Upper lobe of right lung (tissue), 1 donor: ENCODE results near the gene MTG2. TPM values are rescaled to one million over a fixed set of nuclear protein-coding genes. Genes with fewer than 3 reads are reported as not detected.

Experiments
- ATAC-seq: fragments of 200-7000 bp; cut with Tn5 transposase; one replicate; pipeline ENCODE4 v1.9.1; 2020; ENCODE audit warnings: mild to moderate bottlenecking, moderate library complexity
- DNase-seq: peaks from one replicate; pipeline ENCODE4 v3.0.0-alpha.2; 2020
- H3K27ac ChIP-seq: fragments of 200-600 bp; one replicate; pipeline ENCODE4 v1.8.0; 2022
- H3K27me3 ChIP-seq: fragments of 200-600 bp; one replicate; pipeline ENCODE4 v1.8.0; 2022; ENCODE audit warnings: mild to moderate bottlenecking
- H3K36me3 ChIP-seq: fragments of 200-600 bp; one replicate; pipeline ENCODE4 v1.8.0; 2022
- H3K4me1 ChIP-seq: fragments of 200-600 bp; one replicate; pipeline ENCODE4 v1.8.0; 2022
- H3K4me3 ChIP-seq: fragments of 200-600 bp; one replicate; pipeline ENCODE4 v1.8.0; 2022; ENCODE audit warnings: mild to moderate bottlenecking
- H3K9me3 ChIP-seq: fragments of 200-600 bp; one replicate; pipeline ENCODE4 v1.8.0; 2022
- intact Hi-C: fragments of 100-400 bp; cut with DNase I; formaldehyde crosslinking; loops from one replicate; pipeline ENCODE4 v1.11.0; 2022
- total RNA-seq: library from RNA; stranded (reverse); fragmentation: NEBNext Ultra II Directional; extraction: Animal tissue kit (Norgen Biotek cat#: 25700); gene quantifications from one replicate; pipeline ENCODE4 v1.2.1, GENCODE V29; 2021
- TF ChIP-seq, protein P1 (sequence below): fragments of 200-600 bp; IDR thresholded peaks from one replicate; pipeline ENCODE4 v1.8.0; 2022; ENCODE audit warnings: antibody characterized with exemption
- donor health status: DM: no; HTN: yes; CAD: no; lungs with severe emphysema.

The MTG2 gene
- total RNA-seq, 1 donor from 2014 or later, result 26.5 TPM

DNA sequence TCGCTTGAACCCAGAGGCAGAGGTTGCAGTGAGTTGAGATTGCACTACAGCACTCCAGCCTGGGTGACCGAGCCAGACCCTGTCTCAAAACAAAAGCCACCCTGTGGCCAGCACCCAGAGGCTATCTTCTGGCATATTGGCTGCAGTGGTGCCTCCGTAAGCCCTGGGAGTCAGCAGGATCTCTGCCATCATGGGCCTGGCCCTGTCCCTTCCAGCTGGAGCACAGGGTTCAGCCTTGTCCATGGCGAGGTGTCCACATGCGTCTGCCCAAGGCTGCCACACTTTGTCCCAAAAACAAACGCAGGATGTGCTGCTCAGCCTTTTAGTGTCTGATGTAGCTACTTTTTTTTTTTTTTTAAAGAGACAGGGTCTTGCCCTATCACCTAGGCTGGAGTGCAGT is 15.4 kb upstream of the MTG2 start:
- no peak overlapping the region for H3K4me3 ChIP-seq
- H3K9me3 ChIP-seq, result no peaks in the 10 kb centered on the region
- intact Hi-C loops, result no loop called here
- TF ChIP-seq, protein P1, sequence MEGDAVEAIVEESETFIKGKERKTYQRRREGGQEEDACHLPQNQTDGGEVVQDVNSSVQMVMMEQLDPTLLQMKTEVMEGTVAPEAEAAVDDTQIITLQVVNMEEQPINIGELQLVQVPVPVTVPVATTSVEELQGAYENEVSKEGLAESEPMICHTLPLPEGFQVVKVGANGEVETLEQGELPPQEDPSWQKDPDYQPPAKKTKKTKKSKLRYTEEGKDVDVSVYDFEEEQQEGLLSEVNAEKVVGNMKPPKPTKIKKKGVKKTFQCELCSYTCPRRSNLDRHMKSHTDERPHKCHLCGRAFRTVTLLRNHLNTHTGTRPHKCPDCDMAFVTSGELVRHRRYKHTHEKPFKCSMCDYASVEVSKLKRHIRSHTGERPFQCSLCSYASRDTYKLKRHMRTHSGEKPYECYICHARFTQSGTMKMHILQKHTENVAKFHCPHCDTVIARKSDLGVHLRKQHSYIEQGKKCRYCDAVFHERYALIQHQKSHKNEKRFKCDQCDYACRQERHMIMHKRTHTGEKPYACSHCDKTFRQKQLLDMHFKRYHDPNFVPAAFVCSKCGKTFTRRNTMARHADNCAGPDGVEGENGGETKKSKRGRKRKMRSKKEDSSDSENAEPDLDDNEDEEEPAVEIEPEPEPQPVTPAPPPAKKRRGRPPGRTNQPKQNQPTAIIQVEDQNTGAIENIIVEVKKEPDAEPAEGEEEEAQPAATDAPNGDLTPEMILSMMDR, result no peak
- ATAC-seq (no peak), DNase-seq (no peak)
- no peaks in the 10 kb centered on the region for H3K27me3 ChIP-seq
- no peaks in the 10 kb centered on the region for H3K4me1 ChIP-seq
- no peak overlapping the region for H3K27ac ChIP-seq
- H3K36me3 ChIP-seq, result peaks cover 45% of the 10 kb centered on the region

DNA sequence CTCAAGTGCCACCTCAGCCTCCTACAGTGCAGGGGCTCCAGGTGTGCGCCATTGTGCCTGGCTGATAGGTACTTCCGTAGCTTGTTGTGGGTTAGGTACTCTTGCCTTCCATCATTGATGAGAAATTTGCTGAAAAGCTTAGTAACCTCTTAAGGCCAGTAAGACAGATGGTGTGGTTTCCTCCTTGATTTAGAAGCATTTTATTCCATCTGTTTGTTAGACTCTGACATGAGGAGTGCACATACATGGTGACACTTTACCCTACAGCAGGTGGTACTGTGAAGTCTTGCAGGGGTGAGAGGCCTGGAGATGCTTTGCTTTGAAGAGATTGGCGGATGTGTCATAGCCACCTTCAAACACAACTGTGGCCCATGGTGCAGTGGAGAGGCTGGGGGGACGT is 14.8 kb upstream of the MTG2 start:
- ATAC-seq (no peak), DNase-seq (no peak)
- Histone ChIP-seq H3K27me3 (no peaks in the 10 kb centered on the region), H3K27ac (no peak overlapping the region), H3K4me3 (no peak overlapping the region), H3K36me3 (peaks cover 43% of the 10 kb centered on the region), H3K4me1 (no peaks in the 10 kb centered on the region), H3K9me3 (no peaks in the 10 kb centered on the region)
- intact Hi-C loops, result no loop called here
- TF ChIP-seq, protein P1, result no peak

DNA sequence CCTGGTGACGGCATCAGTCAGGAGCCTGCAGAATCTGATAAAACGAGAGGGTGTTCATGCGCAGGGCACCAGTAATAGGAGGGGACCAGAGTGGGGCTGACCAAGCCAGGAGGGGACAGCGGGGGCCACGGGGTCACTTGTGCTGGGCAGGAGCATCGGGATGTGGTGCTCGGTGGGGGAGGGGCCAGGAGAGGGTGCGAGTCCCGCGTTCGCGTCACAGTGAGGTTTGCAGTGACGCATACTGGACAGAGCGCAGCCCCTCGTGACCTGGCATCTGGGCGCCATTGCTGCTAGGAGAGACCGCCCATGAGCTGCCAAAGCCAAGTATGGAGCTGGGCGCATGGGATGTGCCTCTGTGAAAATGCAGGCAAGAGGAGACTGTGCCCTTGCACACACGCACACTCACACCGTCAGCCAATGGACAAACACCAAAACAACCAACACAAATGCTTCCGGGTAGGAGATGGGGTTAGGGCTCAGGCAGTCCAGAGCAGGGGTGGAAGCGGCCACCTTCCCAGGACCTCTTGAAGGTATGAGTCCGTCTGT is 13.9 kb upstream of the MTG2 start:
- Histone ChIP-seq H3K4me3 (no peak overlapping the region), H3K9me3 (no peaks in the 10 kb centered on the region), H3K27me3 (no peaks in the 10 kb centered on the region), H3K27ac (no peak overlapping the region), H3K4me1 (no peaks in the 10 kb centered on the region), H3K36me3 (peaks cover 39% of the 10 kb centered on the region)
- no peak for ATAC-seq
- TF ChIP-seq, protein P1, result no peak
- intact Hi-C loops, result no loop called here
- no peak for DNase-seq

DNA sequence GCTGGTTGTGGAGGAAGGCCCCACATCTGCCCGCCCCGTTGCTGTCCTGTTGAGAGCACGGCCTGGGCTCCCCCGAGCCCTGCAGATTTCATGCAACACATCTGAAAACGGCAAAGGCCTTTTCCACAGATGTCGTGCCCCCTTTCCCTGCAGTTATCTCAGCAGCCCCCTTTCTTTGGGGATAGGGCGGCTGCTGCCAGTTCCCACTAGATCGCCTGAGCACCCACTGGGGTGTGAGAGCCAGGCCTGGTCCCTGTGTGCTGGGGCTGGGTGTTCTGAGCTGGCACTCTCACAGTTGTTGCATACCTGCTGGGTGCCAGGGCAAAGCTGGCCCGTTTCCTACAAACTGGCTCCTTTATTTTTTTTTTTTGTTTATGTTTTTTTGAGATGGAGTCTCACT is 12.3 kb upstream of the MTG2 start:
- no peak overlapping the region for H3K27ac ChIP-seq
- no peaks in the 10 kb centered on the region for H3K9me3 ChIP-seq
- intact Hi-C loops, result no loop called here
- no peaks in the 10 kb centered on the region for H3K4me1 ChIP-seq
- peaks cover 35% of the 10 kb centered on the region for H3K36me3 ChIP-seq
- ATAC-seq, result no peak
- H3K27me3 ChIP-seq, result no peaks in the 10 kb centered on the region
- H3K4me3 ChIP-seq, result no peak overlapping the region
- DNase-seq, result no peak
- TF ChIP-seq, protein P1, result no peak

DNA sequence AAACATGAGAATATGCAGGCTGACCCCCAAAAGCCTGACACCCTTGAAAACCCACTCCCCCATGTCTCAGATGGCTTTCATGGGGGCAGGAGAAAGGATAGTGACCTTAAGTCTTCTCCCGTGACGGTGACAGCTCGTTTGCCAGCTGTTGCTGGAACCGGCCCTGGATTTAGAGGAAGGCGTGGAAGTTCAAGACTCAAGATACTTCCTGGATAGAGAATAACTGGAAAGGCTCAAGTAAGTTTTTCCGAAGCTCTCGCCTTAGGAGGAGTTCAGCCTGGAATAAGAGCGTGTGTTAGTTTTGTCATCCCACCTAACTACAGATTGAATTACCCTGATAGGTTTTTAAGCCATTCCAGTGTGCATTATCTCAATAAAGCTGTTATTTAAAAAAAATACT is 11.6 kb upstream of the MTG2 start:
- Histone ChIP-seq H3K27me3 (no peaks in the 10 kb centered on the region), H3K27ac (no peak overlapping the region), H3K9me3 (no peaks in the 10 kb centered on the region), H3K4me3 (no peak overlapping the region), H3K4me1 (no peaks in the 10 kb centered on the region), H3K36me3 (peaks cover 35% of the 10 kb centered on the region)
- TF ChIP-seq, protein P1, result no peak
- ATAC-seq (no peak), DNase-seq (no peak)
- intact Hi-C loops, result no loop called here

DNA sequence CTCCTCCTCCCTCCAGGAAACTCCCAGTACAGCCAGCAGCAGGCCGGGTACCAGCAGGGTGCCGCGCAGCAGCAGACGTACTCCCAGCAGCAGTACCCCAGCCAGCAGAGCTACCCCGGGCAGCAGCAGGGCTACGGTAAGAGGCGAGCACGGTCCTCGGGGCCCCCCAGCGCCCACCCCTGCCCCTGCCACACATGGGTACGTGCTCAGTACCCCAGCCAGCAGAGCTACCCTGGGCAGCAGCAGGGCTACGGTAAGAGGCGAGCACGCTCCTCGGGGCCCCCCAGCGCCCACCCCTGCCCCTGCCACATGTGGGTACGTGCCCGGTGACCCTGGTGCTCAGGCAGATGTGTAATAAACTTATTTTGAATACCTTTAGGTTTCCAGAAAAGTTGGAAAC is 10.2 kb upstream of the MTG2 start:
- DNase-seq (no peak), ATAC-seq (no peak)
- peaks cover 37% of the 10 kb centered on the region for H3K36me3 ChIP-seq

More for the DNA sequence above, 10.2 kb upstream of the MTG2 start:
- no peaks in the 10 kb centered on the region for H3K9me3 ChIP-seq
- H3K27ac ChIP-seq, result no peak overlapping the region
- no peaks in the 10 kb centered on the region for H3K27me3 ChIP-seq
- H3K4me3 ChIP-seq, result no peak overlapping the region
- intact Hi-C loops, result no loop called here
- H3K4me1 ChIP-seq, result no peaks in the 10 kb centered on the region
- TF ChIP-seq, protein P1, result no peak
